Lung (tissue), 4 donors: ENCODE data around the gene LRRC58. TPM values are rescaled to one million over a fixed set of nuclear protein-coding genes. Genes with fewer than 3 reads are reported as not detected.

ENCODE experiments used
- polyA plus RNA-seq, 2 donors: library from polyadenylated mRNA; stranded (reverse); fragments of 200-250 nt; gene quantifications; one replicate each; pipeline ENCODE4 v1.2.1, GENCODE V29; 2013
- total RNA-seq, 2 donors: library from RNA; depleted of rRNA in 1 of 2; stranded (reverse); fragments of >200 nt in 1 of 2; gene quantifications; one replicate each; pipeline ENCODE4 v1.2.1, GENCODE V29; 2014 to 2021
- donor health status: Bipolar disorder and iron deficiency.
- donor health status: healthy.
- donor health status: DM: yes; HTN: yes; CAD: no.

LRRC58 gene
- total and polyA plus RNA-seq, 4 donors, result 5.0 to 40.9 (median 13.8) TPM

Other genes starting within 250 kb of the LRRC58 start
- gene GPR156, start 64.1 kb downstream of the LRRC58 start, total RNA-seq, result under 1 TPM; 0.67 to 0.71 TPM
- gene GPR156, start 64.1 kb downstream of the LRRC58 start, polyA plus RNA-seq, result under 1 TPM; 0.08 to 0.14 TPM
- 100 to 1,000 TPM; 304 to 544 TPM for gene FSTL1, start 101.6 kb upstream of the LRRC58 start, total RNA-seq
- 10 to 100 TPM; 24.9 to 79.0 TPM for gene FSTL1, start 101.6 kb upstream of the LRRC58 start, polyA plus RNA-seq
- 10 to 100 TPM; 73.4 to 86.8 TPM for gene NDUFB4, start 247.0 kb upstream of the LRRC58 start, total RNA-seq
- gene NDUFB4, start 247.0 kb upstream of the LRRC58 start, polyA plus RNA-seq, result 100 to 1,000 TPM; 119 to 341 TPM